Measurements from ENCODE around the gene RHOD. TPM values are rescaled to one million over a fixed set of nuclear protein-coding genes. Genes with fewer than 3 reads are reported as not detected.

RHOD gene
- 0.35 TPM in 1 of 2 replicates, not detected in the other for total RNA-seq

- peak; percentile 80 for DNase-seq
- peaks cover 8% of the 10 kb centered on the region for H3K4me1 Mint-ChIP-seq
- peak within 1 kb of the TSS; percentile 79 for H3K4me3 Mint-ChIP-seq
- H3K27ac Mint-ChIP-seq = peak within 1 kb of the TSS; percentile 62
- intact Hi-C loops (cut with micrococcal nuclease) = no loop called here
- H3K36me3 Mint-ChIP-seq (ENCODE audit: low read depth) = no peaks in the 10 kb centered on the region
- H3K9me3 Mint-ChIP-seq = no peaks in the 10 kb centered on the region
- H3K27me3 Mint-ChIP-seq = peaks cover 14% of the 10 kb centered on the region
These were observed at the start of gene RHOD for GRCh38 chr11:67056267-67057204. Gene RHOD, plus strand, starts transcription at chr11:67056847. Its CDS starts 56 bp downstream, at chr11:67056903.

GRCh38 chr11:67007126-67007525 is 49.5 kb upstream of the RHOD start:
- Mint-ChIP-seq H3K4me3 (no peak overlapping the region), H3K27ac (no peak overlapping the region), H3K36me3 (ENCODE audit: low read depth) (no peaks in the 10 kb centered on the region), H3K27me3 (no peaks in the 10 kb centered on the region), H3K9me3 (no peaks in the 10 kb centered on the region), H3K4me1 (no peaks in the 10 kb centered on the region)
- intact Hi-C loops (cut with micrococcal nuclease) = no loop called here
- no peak for DNase-seq

- intact Hi-C loops (cut with micrococcal nuclease) = no loop called here
- Mint-ChIP-seq H3K4me3 (no peak overlapping the region), H3K4me1 (no peaks in the 10 kb centered on the region), H3K27me3 (peaks cover 7% of the 10 kb centered on the region), H3K9me3 (no peaks in the 10 kb centered on the region), H3K36me3 (ENCODE audit: low read depth) (no peaks in the 10 kb centered on the region), H3K27ac (no peak overlapping the region)
- no peak for DNase-seq
These were observed 46.2 kb upstream of the RHOD start for GRCh38 chr11:67010296-67010905.

GRCh38 chr11:67013511-67014045 is 43.1 kb upstream of the RHOD start:
- Mint-ChIP-seq H3K27me3 (peaks cover 7% of the 10 kb centered on the region), H3K4me1 (no peaks in the 10 kb centered on the region), H3K9me3 (no peaks in the 10 kb centered on the region), H3K4me3 (no peak overlapping the region), H3K27ac (no peak overlapping the region), H3K36me3 (ENCODE audit: low read depth) (no peaks in the 10 kb centered on the region)
- intact Hi-C loops (cut with micrococcal nuclease) = no loop called here
- DNase-seq = no peak

GRCh38 chr11:67014343-67014742 is 42.3 kb upstream of the RHOD start:
- intact Hi-C loops (cut with micrococcal nuclease) = no loop called here
- no peak overlapping the region for H3K27ac Mint-ChIP-seq
- H3K36me3 Mint-ChIP-seq (ENCODE audit: low read depth) = no peaks in the 10 kb centered on the region
- H3K4me1 Mint-ChIP-seq = no peaks in the 10 kb centered on the region
- no peak for DNase-seq
- H3K9me3 Mint-ChIP-seq = no peaks in the 10 kb centered on the region
- peaks cover 7% of the 10 kb centered on the region for H3K27me3 Mint-ChIP-seq
- no peak overlapping the region for H3K4me3 Mint-ChIP-seq

GRCh38 chr11:67015048-67015447 is 41.6 kb upstream of the RHOD start:
- Mint-ChIP-seq H3K27me3 (peaks cover 10% of the 10 kb centered on the region), H3K36me3 (ENCODE audit: low read depth) (no peaks in the 10 kb centered on the region), H3K27ac (no peak overlapping the region), H3K9me3 (no peaks in the 10 kb centered on the region), H3K4me1 (no peaks in the 10 kb centered on the region), H3K4me3 (no peak overlapping the region)
- no peak for DNase-seq
- intact Hi-C loops (cut with micrococcal nuclease) = no loop called here

GRCh38 chr11:67016550-67016949 is 40.1 kb upstream of the RHOD start:
- Mint-ChIP-seq H3K36me3 (ENCODE audit: low read depth) (no peaks in the 10 kb centered on the region), H3K9me3 (no peaks in the 10 kb centered on the region)

GRCh38 chr11:67020949-67021348 is 35.7 kb upstream of the RHOD start:
- no peak overlapping the region for H3K4me3 Mint-ChIP-seq
- H3K27ac Mint-ChIP-seq = no peak overlapping the region
- DNase-seq = no peak
- peaks cover 47% of the 10 kb centered on the region for H3K27me3 Mint-ChIP-seq
- peaks cover 14% of the 10 kb centered on the region for H3K4me1 Mint-ChIP-seq
- H3K9me3 Mint-ChIP-seq = no peaks in the 10 kb centered on the region
- H3K36me3 Mint-ChIP-seq (ENCODE audit: low read depth) = no peaks in the 10 kb centered on the region
- intact Hi-C loops (cut with micrococcal nuclease) = loop anchor here (5.0 kb wide), 1 partner anchor 64 kb away; the partner anchor contains the start of gene PC

More at GRCh38 chr11:67016550-67016949, 40.1 kb upstream of the RHOD start:
- intact Hi-C loops (cut with micrococcal nuclease) = no loop called here
- H3K4me1 Mint-ChIP-seq = no peaks in the 10 kb centered on the region
- no peak for DNase-seq
- H3K27me3 Mint-ChIP-seq = peaks cover 23% of the 10 kb centered on the region
- H3K4me3 Mint-ChIP-seq = no peak overlapping the region
- H3K27ac Mint-ChIP-seq = no peak overlapping the region

- Mint-ChIP-seq H3K36me3 (ENCODE audit: low read depth) (no peaks in the 10 kb centered on the region), H3K27ac (no peak overlapping the region), H3K27me3 (peaks cover 58% of the 10 kb centered on the region), H3K4me3 (no peak overlapping the region), H3K4me1 (peaks cover 14% of the 10 kb centered on the region), H3K9me3 (no peaks in the 10 kb centered on the region)
- DNase-seq = no peak
- intact Hi-C loops (cut with micrococcal nuclease) = loop anchor here (5.0 kb wide), 1 partner anchor 65 kb away; the partner anchor contains the start of gene PC
These were observed 34.2 kb upstream of the RHOD start for GRCh38 chr11:67022341-67022933.

GRCh38 chr11:67022961-67023956 is 33.4 kb upstream of the RHOD start, which contains the start of gene SYT12:
Gene SYT12, plus strand, starts transcription at chr11:67023134. Its CDS starts 7,011 bp downstream, at chr11:67030145.
- DNase-seq = peak; percentile 64
- Mint-ChIP-seq H3K27ac (no peak within 1 kb of the TSS), H3K27me3 (peaks cover 60% of the 10 kb centered on the region)

GRCh38 chr11:67023957-67024353 is 32.7 kb upstream of the RHOD start:
- no peak overlapping the region for H3K27ac Mint-ChIP-seq
- intact Hi-C loops (cut with micrococcal nuclease) = loop anchor here (5.0 kb wide), 1 partner anchor 67 kb away; the partner anchor contains the start of gene PC
- peaks cover 64% of the 10 kb centered on the region for H3K27me3 Mint-ChIP-seq
- no peaks in the 10 kb centered on the region for H3K9me3 Mint-ChIP-seq
- no peak for DNase-seq
- H3K36me3 Mint-ChIP-seq (ENCODE audit: low read depth) = no peaks in the 10 kb centered on the region
- H3K4me1 Mint-ChIP-seq = peaks cover 14% of the 10 kb centered on the region
- H3K4me3 Mint-ChIP-seq = peak overlapping the region; percentile 53

More at GRCh38 chr11:67022961-67023956, 33.4 kb upstream of the RHOD start, which contains the start of gene SYT12:
- Mint-ChIP-seq H3K9me3 (no peaks in the 10 kb centered on the region), H3K36me3 (ENCODE audit: low read depth) (no peaks in the 10 kb centered on the region), H3K4me3 (peak within 1 kb of the TSS; percentile 53), H3K4me1 (peaks cover 14% of the 10 kb centered on the region)
- intact Hi-C loops (cut with micrococcal nuclease) = loop anchor here (5.0 kb wide), 1 partner anchor 66 kb away; the partner anchor contains the start of gene PC

- intact Hi-C loops (cut with micrococcal nuclease) = loop anchor here (5.0 kb wide), 1 partner anchor 67 kb away; the partner anchor contains the start of gene PC
- H3K4me3 Mint-ChIP-seq = peak overlapping the region; percentile 17
These were observed 32.2 kb upstream of the RHOD start for GRCh38 chr11:67024410-67024809.

More at GRCh38 chr11:67024410-67024809, 32.2 kb upstream of the RHOD start:
- DNase-seq = peak; percentile 82
- no peaks in the 10 kb centered on the region for H3K36me3 Mint-ChIP-seq (ENCODE audit: low read depth)
- no peaks in the 10 kb centered on the region for H3K9me3 Mint-ChIP-seq
- peaks cover 14% of the 10 kb centered on the region for H3K4me1 Mint-ChIP-seq
- H3K27me3 Mint-ChIP-seq = peaks cover 65% of the 10 kb centered on the region
- H3K27ac Mint-ChIP-seq = no peak overlapping the region
